DMS 273 (cell line): ENCODE measurements around the gene TBCD.
A peak's percentile ranks its signal among the peaks of the same experiment; 100 is the strongest.

ENCODE experiments used
- DNase-seq: peaks from one replicate; lab custom pipeline; 2025; ENCODE audit not compliant: unreplicated experiment; lab: John Stamatoyannopoulos, UW

Gene TBCD

GRCh38 chr17:82868715-82869131 is 116.9 kb downstream of the TBCD start:
- DNase-seq: no peak

- no peak for DNase-seq
Measured at GRCh38 chr17:82869536-82869935, 117.7 kb downstream of the TBCD start.

DNA sequence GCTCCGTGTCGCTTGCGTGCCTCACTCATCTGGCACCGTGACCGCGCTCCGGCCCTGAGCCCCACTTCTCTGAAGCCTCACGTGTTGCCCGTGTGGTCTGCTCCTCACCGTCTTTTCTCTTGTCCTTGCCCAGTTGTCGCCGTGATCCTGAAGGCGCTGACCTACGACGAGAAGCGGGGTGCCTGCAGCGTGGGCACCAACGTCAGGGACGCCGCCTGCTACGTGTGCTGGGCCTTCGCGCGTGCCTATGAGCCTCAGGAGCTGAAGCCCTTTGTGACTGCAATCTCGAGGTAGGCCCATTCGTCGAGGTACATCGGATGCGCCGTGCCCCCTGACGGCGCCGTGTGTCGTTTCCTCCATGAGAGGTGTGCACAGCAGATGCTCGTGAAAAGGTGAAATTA is 118.2 kb downstream of the TBCD start:
- no peak for DNase-seq

DNA sequence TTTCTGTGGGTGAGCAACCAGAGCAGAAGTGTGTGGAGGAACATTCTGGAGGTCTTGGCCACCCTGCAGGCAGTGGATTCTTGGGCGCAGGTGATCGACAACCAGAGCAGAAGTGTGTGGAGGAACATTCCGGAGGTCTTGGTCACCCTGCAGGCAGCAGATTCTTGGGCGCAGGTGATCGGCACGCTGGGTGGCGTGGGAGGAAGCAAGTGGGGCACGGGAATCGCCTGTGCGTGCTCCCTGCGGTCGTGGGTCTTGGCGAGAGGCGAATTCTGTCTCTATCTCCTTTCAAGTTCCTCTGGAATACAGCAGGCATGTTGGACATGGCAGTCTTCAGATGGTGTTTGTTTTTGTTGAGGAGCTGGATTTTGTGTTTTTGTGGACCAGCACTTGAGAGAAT is 118.7 kb downstream of the TBCD start:
- no peak for DNase-seq

DNA sequence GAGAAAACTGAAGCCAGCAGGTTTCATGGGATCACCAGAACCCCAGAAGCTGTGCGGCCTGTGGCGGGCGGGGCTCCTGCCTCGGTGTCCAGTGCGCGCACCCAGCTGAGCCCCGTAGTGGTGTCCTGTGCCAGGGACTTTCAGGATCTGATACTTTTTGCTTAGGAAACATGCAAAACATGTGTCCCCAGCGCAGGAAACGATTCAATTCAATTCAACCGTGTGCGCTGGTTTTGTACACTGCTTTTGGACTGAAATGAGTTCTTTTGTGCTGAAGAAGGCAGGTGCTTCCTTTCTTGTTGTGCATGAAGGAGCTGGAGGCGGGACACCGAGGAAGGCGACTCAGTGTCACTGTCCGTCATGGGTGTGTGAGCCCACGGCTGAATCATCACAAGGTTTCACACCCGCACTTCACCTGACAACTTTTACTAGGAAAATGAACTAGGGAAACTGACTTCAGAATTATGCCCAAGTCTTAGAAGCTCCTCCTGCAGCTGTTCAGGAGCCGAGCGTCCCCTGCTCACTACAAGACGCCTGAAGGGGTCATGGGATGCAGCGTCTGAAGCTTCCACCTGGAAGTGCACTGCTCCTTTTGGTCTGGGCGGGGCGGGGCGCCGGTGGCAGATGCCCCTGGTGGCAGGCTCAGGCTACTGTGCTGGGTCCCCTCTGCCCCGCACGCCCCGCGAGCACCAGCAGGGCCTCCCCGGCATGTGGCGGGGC is 119.4 kb downstream of the TBCD start:
- no peak for DNase-seq

GRCh38 chr17:82871776-82872561 is 120.1 kb downstream of the TBCD start:
- DNase-seq: no peak

DNA sequence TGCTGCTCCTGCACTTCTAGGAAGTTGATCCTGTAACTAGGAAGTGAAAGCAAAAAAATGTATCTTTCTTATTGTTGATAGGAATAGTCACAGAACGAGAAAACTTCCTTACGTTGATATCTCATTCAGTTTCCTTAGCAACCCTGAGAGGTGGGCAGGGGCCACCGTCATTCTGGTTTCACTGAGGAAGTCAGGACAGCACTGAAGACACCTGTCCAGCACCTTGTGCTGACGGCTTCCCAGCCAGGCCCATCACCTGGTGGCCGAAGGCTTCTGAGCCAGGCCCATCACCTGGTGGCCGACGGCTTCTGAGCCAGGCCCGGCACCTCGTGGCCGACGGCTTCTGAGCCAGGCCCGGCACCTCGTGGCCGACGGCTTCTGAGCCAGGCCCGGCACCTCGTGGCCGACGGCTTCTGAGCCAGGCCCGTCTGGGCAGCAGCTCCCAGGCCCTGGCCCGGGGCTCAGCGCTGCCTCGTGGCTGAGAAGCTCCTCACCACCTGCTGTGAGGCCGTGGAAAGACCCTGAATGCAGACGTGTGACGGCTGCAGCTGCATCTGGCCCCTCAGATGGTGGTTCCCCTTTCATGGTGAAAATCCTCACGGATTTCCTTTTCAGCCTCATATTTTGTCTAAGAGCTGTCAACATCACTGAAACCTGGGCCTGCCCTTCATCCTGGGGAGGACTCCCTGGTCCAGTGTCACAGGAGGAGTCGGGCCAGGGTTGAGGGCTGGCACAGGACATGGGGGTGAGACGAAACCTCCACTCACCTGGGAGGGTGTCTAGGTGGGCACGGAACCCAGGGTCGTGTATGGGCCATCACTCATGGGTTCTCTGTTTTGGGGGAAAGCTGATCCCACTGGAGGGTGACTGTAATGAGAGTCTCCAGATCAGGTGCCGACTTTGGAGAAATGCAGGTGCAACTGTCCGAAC is 121.0 kb downstream of the TBCD start:
- DNase-seq: no peak

DNA sequence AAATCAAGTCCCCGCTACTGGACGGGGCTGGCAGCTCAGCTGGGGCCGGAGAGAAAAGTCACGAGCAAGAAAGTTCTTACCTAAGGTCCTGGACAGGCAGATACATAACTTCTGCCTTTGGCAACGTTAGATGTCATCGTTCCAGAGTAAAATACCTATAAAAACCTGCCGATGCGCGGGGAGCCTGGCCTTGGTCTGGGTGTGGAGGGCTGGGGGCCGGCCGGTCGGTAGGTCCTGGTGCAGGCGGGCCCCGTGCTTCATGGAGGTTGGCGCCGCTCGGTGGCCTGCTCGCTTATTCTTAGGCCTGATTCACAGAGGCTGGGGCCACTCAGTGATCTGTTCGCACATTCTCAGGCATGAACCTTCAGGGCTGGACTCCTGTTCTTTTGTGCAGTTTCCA is 121.7 kb downstream of the TBCD start:
- no peak for DNase-seq

DNA sequence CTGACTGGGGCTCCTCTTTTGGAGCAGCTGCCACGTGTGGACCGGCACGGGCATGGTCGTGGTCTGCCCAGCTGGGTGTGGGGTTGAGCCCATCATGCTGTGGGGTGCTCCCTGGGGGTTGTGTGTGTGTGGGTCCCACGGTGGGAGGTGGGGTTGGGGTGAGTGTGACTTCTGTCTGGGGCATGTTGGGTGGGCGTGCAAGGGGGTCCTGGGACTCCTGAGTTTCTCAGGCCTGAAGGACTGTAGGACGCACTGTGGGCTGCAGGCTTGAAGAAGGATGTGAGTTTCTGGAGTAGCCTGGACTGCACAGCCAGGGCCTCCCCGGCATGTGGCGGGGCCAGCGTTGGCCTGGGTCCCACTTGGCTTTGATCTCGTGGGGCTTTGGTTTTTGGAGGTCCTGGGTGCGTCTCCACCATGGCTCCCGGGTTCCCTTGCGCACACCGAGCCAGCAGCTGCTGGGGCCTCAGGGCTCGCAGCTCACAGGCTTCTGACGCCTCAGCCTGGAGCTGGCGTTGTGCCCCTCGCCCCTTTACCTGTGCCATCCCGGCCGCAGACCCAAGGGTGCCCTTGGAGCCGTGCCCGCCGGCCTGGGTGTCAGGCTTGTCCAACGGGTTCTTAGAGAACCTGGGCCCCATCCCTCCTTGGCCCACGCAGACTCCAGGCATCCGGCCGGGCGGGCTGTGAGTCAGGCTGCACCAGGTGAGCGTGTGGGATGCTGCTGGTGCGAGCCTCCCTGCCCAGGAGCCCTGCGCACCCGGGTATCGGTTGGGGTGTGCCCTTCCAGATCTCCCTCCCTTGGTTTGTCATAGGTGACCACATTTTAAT is 122.4 kb downstream of the TBCD start:
- DNase-seq: no peak

- DNase-seq: no peak
Measured at GRCh38 chr17:82875407-82875856, 123.6 kb downstream of the TBCD start.

GRCh38 chr17:82876149-82876548 is 124.3 kb downstream of the TBCD start:
- no peak for DNase-seq

DNA sequence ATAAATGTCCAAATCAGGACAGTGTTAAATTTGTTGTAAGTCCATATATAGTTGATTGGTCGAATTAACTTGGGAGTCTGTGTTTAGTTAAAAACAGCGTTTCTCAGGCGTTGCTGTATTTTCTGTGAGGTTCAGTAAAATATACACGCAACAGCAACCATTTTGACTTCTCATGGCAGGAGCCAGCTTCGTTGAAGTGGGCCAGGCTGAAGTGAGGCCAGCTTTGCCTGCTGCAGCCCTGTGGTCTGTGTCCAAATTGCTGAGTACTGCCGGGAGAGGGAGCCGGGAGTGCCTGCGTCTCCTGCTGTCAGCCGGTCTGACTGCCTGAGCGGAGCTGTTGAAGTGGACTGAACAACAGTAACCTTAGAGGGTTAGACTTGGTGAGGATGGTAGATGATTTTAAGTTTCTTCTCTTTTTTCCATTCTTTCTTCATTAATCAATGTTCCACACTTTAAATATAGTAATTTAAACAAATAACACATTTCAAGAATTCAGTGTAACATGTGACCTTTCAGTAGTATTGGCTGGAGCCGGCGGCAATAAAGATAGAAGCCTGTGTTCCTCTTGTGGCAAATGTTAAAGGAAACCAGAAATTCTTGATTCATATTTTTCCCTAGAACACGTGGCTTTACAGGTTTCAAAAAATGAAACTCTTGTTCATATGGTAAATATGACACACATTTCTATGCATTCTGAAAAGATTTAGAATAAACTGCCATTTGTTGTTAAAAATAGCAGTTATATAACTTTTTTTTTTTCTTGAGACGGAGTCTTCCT is 124.9 kb downstream of the TBCD start:
- DNase-seq: peak; percentile 46

GRCh38 chr17:82878527-82878926 is 126.7 kb downstream of the TBCD start:
- DNase-seq: no peak

DNA sequence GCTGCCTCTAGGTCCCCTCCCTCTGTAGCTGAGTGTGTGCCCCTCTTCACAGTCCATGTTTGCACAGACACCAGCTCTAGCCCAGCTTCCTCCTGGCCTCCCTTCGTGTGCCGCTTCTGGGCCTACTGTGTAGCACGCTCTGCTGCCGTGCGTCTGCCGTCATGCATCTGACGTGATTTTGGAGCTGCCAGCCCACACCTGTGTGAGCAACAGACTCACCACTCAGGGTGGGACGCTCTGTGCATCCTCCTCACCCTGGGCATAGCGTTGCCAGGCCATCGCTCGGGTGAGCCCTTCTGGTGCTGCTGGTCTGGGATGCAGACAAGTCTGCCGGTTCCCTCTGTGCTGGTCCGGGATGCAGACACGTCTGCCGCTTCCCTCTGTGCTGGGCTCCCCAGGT is 127.4 kb downstream of the TBCD start:
- DNase-seq: no peak

DNA sequence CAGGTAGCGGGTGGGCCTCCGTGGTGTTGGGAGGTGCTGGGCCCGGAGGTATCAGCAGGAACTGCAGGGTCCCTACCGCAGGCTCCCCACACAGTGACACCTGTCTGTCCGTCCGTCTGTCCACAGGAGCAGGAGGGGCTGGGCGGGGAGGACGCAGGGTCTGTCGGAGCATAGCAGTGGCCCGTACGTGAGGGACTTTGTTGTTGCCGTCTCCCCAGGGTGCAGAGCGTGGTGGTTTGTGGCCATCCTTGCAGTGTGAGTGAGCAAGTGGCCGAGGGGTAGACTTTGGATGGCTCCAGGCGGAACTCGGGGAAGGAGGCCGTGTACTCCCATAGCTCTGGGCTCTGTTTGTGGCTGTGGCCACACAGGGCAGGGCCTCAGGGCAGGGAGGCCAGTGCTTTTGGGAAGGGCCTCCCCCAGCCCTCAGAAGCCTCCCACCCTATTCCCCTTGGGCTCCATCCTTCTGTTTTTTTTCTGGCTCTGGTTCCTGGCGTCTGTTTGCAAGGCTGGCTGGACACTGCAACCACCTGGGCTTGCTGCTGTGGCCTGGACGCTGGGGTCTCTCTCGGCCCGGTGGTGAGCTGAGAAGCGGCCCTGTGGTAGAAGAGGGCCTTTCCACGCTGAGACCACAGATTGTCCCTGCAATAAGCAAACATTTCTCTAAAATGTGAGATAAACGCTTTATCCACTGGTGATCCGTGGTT is 128.9 kb downstream of the TBCD start:
- DNase-seq: no peak

DNA sequence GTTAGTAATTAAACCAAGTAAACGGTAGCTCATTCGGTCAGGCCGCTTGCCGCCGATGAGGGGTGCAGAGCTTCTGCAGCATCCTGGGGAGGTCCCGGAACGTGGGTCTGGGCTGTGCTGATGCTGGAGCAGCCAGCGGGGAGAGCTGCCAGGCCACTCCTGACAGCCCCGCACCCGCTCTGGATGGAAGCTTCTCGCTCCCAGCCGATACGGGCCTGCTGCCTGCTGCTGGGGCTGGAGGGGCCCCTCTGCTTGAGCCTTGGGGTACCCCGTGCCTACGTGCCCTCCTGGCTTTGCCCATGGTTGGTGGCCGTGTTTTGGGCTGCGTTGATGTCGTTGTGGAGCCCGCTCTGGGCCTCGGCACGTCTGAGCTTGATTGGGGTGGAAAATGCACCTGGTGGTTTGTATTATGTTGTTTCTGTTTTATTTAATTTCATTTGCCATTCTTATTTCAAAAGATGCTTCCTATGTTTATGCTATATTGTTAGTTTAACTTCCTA is 129.5 kb downstream of the TBCD start:
- DNase-seq: no peak

GRCh38 chr17:82881900-82882714 is 130.2 kb downstream of the TBCD start:
- DNase-seq: no peak
